ENCODE results near the gene TDRD9.

TDRD9 gene

DNA sequence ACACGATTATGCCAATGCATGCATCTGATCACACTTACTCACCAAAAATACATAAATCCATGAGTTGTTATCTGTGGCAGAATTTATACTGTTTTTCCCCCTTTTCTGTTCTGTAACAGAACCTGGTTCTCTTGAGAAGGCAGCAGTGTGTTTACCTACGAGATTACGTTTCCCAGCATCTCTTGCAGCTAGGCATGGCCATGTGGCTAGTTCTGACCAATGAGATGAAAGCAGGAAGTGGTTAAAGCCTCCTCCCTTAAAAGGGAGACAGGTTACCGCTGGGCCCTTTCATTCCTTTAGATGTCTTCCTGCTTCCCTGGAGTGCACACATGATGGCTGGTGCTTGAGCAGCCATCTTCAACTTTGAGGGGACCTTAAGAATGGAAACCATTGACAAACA, 145.5 kb downstream of the TDRD9 start:
- no peak overlapping the region for H3K9ac ChIP-seq (ENCODE audit: low read length in 2 of 2)
- peaks cover 6% of the 10 kb centered on the region in 2 donors for H3K9me3 ChIP-seq (ENCODE audit: control insufficient read depth in 2 of 2, low read length in 2 of 2)
- no peaks in the 10 kb centered on the region for H3K36me3 ChIP-seq (ENCODE audit: control insufficient read depth in 2 of 2, insufficient read depth in 2 of 2, low read length in 2 of 2)
- no peaks in the 10 kb centered on the region for H3K4me1 ChIP-seq (ENCODE audit: control insufficient read depth, insufficient read depth, low read length)
- H3K27me3 ChIP-seq (ENCODE audit: control insufficient read depth in 1 of 2, insufficient read depth in 2 of 2, low read length in 2 of 2), result peaks cover 4 to 5% of the 10 kb centered on the region in 2 donors
- H3K27ac ChIP-seq (ENCODE audit: low read length), result no peak overlapping the region
- H3K4me3 ChIP-seq (ENCODE audit: low read length in 2 of 2), result no peak overlapping the region

DNA sequence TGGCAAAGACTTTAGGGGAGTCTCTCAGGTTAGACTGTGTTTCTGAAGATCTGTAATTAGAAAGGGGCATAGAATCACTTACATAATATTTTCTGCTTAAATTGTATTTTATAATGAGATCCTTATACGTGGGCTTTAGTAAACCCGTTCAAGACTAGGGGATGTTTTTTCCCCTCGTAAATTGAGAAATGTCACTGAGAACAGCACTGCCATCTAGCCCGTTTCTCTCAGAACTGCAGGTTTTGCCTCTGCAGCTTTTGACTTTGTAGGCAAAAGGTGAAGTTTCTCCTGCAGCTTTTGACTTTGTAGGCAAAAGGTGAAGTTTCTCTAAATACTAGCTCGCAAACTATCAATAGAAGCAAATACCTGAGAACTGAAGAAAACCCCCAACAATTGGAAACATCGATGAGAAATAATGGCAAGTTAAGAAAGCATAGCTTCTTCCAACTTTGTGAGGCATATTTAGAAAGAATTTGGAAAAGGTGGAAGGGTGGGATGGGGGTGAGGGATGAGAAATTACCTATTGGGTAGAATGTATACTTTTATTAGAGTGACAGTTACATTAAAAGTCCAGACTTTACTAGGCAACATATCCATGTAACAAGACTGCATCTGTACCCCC, 147.4 kb downstream of the TDRD9 start:
- H3K9ac ChIP-seq (ENCODE audit: low read length in 2 of 2), result no peak overlapping the region
- H3K4me3 ChIP-seq (ENCODE audit: low read length in 2 of 2), result no peak overlapping the region
- H3K9me3 ChIP-seq (ENCODE audit: control insufficient read depth in 2 of 2, low read length in 2 of 2), result peaks cover 6% of the 10 kb centered on the region in 2 donors
- no peak overlapping the region for H3K27ac ChIP-seq (ENCODE audit: low read length)
- no peaks in the 10 kb centered on the region for H3K4me1 ChIP-seq (ENCODE audit: control insufficient read depth, insufficient read depth, low read length)
- no peaks in the 10 kb centered on the region for H3K36me3 ChIP-seq (ENCODE audit: control insufficient read depth in 2 of 2, insufficient read depth in 2 of 2, low read length in 2 of 2)
- H3K27me3 ChIP-seq (ENCODE audit: control insufficient read depth in 1 of 2, insufficient read depth in 2 of 2, low read length in 2 of 2), result peaks cover 0 to 4% of the 10 kb centered on the region in 2 donors

DNA sequence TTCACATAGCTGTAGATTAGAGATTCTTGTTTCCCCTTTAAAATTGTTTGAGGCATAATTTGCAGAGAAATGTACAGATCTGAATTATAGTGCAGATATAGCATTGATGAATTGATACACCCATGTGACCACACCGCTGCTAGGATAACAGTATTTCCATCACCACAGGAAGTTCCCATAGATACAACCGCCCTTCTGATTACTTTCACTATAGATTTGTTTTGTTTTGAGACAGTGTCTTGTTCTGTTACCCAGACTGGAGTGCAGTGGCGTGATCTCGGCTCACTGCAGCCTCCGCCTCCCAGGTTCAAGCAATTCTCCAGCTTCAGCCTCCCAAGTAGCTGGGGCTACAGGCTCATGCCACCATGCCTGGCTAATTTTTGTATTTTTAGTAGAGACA, 148.5 kb downstream of the TDRD9 start:
- Histone ChIP-seq H3K4me1 (ENCODE audit: control insufficient read depth, insufficient read depth, low read length) (no peaks in the 10 kb centered on the region), H3K4me3 (ENCODE audit: low read length in 2 of 2) (no peak overlapping the region), H3K9ac (ENCODE audit: low read length in 2 of 2) (no peak overlapping the region), H3K36me3 (ENCODE audit: control insufficient read depth in 2 of 2, insufficient read depth in 2 of 2, low read length in 2 of 2) (no peaks in the 10 kb centered on the region), H3K27ac (ENCODE audit: low read length) (no peak overlapping the region), H3K9me3 (ENCODE audit: control insufficient read depth in 2 of 2, low read length in 2 of 2) (peaks cover 6% of the 10 kb centered on the region in 2 donors), H3K27me3 (ENCODE audit: control insufficient read depth in 1 of 2, insufficient read depth in 2 of 2, low read length in 2 of 2) (peaks cover 0 to 4% of the 10 kb centered on the region in 2 donors)

DNA sequence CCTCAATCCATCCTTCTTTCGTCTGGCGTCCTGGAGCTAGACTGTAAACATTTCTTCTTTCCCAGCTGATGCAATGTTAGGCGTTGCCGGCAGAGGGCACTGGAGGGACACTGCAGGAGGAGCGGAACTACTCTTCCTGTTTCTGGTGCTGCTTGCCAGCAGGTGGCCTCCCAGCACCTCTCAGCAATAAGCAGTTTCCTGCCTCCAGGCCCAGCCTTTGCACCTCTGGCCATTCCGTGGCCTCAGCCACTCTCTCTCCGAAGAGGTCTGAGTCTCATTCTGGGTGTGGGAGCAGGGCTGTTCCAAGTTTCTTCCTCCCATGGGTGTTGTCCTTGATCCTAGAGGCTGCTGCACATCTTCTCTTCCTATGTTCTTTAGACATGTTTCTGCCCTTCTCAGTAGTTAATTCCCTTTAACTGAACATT, 149.8 kb downstream of the TDRD9 start:
- H3K9ac ChIP-seq (ENCODE audit: low read length in 2 of 2), result no peak overlapping the region

DNA sequence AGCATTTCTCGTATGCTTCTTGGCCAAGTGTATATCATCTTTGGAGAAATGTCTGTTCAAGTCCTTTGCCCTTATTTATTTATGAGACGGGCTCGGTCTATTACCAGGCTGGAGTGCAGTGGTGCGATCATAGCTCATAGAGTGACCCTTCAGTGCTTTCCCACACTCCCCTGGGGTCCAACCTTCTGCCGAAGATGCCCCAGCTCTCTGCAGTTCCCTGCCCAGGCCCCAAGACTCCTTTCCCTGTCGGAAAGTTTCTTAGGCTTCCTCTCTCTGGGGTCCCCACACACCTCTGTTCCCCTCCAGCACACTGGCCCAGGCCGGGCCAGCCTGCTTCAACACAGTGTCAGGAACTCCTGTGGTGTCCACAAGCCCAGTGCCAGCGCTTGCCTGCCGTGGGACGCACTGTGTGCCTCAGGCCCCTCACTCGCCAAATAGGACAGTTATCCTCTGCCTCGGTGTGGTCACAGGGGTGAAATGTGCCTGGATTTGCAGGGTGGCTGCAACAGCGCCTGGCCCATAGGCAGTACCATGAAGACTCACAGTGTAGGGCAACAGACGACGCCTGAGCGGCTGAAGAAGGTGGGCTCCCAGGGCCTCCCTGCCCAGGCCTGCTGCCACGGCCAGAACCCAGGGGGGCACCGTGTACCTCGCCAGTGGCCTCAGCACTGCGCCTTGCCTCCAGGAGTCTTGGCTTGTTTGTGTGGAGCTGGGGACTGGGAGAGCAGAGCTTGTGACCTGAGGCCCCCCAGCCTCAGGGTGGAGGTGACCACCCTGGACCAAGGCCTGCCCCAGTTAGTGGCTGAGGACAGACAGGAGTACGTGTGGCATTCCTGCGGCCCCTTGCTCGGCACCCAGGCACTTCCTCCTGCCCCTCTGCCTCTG, 152.4 kb downstream of the TDRD9 start:
- Histone ChIP-seq H3K27me3 (ENCODE audit: control insufficient read depth in 1 of 2, insufficient read depth in 2 of 2, low read length in 2 of 2) (peaks cover 15 to 18% of the 10 kb centered on the region in 2 donors), H3K9me3 (ENCODE audit: control insufficient read depth in 2 of 2, low read length in 2 of 2) (no peaks in the 10 kb centered on the region), H3K4me3 (ENCODE audit: low read length in 2 of 2) (no peak overlapping the region), H3K36me3 (ENCODE audit: control insufficient read depth in 2 of 2, insufficient read depth in 2 of 2, low read length in 2 of 2) (no peaks in the 10 kb centered on the region), H3K9ac (ENCODE audit: low read length in 2 of 2) (no peak overlapping the region), H3K4me1 (ENCODE audit: control insufficient read depth, insufficient read depth, low read length) (no peaks in the 10 kb centered on the region), H3K27ac (ENCODE audit: low read length) (no peak overlapping the region)

More for the DNA sequence above, 149.8 kb downstream of the TDRD9 start:
- Histone ChIP-seq H3K4me1 (ENCODE audit: control insufficient read depth, insufficient read depth, low read length) (no peaks in the 10 kb centered on the region), H3K27me3 (ENCODE audit: control insufficient read depth in 1 of 2, insufficient read depth in 2 of 2, low read length in 2 of 2) (peaks cover 8% of the 10 kb centered on the region in 2 donors), H3K9me3 (ENCODE audit: control insufficient read depth in 2 of 2, low read length in 2 of 2) (peaks cover 6% of the 10 kb centered on the region in 2 donors), H3K36me3 (ENCODE audit: control insufficient read depth in 2 of 2, insufficient read depth in 2 of 2, low read length in 2 of 2) (no peaks in the 10 kb centered on the region), H3K27ac (ENCODE audit: low read length) (no peak overlapping the region), H3K4me3 (ENCODE audit: low read length in 2 of 2) (no peak overlapping the region)

DNA sequence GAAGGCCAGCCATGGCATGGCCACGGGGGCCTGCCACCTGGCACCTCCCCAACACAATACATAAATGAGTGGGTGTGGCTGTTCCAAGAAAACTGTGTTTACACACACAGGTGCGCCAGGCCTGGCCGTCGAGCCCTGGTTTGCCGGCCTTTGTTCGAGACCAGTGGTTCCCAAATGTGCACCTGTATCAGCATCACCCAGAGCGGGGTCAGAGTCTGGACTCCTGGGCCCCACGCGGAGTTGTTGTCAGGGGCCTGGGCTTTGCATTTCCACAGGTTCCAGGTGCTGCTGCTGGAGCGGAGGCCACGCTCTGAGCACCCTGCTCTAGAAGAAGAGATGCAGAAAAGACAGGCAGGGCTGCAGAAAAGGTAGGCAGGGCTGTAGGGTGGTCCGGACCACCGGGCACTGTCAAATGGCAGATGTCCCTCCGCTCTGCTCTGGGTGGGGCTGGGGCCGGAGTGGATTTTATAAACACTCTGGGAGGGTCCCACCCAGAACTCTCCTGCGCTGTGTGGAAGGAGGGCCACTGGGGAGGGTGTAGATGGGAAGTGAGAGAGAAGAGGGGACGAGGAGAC, 153.1 kb downstream of the TDRD9 start:
- H3K27me3 ChIP-seq (ENCODE audit: control insufficient read depth in 1 of 2, insufficient read depth in 2 of 2, low read length in 2 of 2), result peaks cover 21 to 25% of the 10 kb centered on the region in 2 donors
- H3K27ac ChIP-seq (ENCODE audit: low read length), result no peak overlapping the region
- no peak overlapping the region for H3K9ac ChIP-seq (ENCODE audit: low read length in 2 of 2)
- no peaks in the 10 kb centered on the region for H3K9me3 ChIP-seq (ENCODE audit: control insufficient read depth in 2 of 2, low read length in 2 of 2)
- H3K4me1 ChIP-seq (ENCODE audit: control insufficient read depth, insufficient read depth, low read length), result no peaks in the 10 kb centered on the region
- no peak overlapping the region for H3K4me3 ChIP-seq (ENCODE audit: low read length in 2 of 2)
- H3K36me3 ChIP-seq (ENCODE audit: control insufficient read depth in 2 of 2, insufficient read depth in 2 of 2, low read length in 2 of 2), result no peaks in the 10 kb centered on the region

DNA sequence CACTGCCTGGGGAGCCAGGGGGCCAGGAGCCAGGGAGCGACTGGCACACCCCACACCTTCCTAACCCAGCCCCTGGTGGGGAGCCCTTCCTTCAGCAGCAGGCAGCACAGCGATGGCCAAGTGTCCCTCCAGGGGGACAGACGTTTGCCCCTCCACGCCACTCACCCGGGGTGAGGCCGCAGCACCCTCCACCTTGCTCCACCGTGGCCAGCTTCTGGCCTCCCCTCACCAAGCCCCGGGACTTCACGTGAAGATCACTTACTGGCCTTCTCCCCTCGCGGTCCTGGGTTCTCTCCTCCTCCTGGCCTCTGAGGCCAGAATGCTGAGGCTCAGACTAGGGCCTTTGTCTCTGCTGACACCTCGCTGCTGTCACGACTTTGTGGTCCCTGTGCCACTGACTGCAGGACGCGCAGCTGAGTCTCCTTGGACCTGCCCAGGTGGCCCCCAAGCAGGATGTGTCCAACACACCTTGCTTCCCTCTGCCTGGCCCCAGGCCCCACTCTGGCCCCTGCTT, 153.8 kb downstream of the TDRD9 start:
- Histone ChIP-seq H3K27me3 (ENCODE audit: control insufficient read depth in 1 of 2, insufficient read depth in 2 of 2, low read length in 2 of 2) (peaks cover 23 to 28% of the 10 kb centered on the region in 2 donors), H3K36me3 (ENCODE audit: control insufficient read depth in 2 of 2, insufficient read depth in 2 of 2, low read length in 2 of 2) (no peaks in the 10 kb centered on the region), H3K9me3 (ENCODE audit: control insufficient read depth in 2 of 2, low read length in 2 of 2) (no peaks in the 10 kb centered on the region), H3K4me1 (ENCODE audit: control insufficient read depth, insufficient read depth, low read length) (no peaks in the 10 kb centered on the region), H3K9ac (ENCODE audit: low read length in 2 of 2) (no peak overlapping the region), H3K27ac (ENCODE audit: low read length) (no peak overlapping the region), H3K4me3 (ENCODE audit: low read length in 2 of 2) (no peak overlapping the region)

DNA sequence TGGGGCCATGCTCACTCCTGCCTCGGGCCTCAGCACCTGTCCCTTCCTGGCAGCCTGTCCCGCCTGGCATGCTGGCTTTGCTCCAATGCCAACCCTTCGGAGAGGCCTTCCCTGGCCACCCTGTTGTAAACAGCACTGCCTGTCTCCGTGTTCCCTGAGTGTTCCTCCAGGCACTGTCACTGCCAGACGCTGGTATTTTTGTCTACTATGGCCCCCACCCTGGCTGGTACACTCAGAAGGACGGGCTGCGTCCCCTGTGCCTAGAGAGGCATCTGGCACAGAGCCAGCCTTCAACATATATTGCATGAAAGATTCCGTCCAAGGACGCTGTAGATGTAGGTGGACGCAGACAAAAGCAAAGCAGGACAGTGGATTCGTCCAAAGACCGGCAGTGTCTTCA, 154.6 kb downstream of the TDRD9 start:
- no peak overlapping the region for H3K9ac ChIP-seq (ENCODE audit: low read length in 2 of 2)
- no peaks in the 10 kb centered on the region for H3K4me1 ChIP-seq (ENCODE audit: control insufficient read depth, insufficient read depth, low read length)

DNA sequence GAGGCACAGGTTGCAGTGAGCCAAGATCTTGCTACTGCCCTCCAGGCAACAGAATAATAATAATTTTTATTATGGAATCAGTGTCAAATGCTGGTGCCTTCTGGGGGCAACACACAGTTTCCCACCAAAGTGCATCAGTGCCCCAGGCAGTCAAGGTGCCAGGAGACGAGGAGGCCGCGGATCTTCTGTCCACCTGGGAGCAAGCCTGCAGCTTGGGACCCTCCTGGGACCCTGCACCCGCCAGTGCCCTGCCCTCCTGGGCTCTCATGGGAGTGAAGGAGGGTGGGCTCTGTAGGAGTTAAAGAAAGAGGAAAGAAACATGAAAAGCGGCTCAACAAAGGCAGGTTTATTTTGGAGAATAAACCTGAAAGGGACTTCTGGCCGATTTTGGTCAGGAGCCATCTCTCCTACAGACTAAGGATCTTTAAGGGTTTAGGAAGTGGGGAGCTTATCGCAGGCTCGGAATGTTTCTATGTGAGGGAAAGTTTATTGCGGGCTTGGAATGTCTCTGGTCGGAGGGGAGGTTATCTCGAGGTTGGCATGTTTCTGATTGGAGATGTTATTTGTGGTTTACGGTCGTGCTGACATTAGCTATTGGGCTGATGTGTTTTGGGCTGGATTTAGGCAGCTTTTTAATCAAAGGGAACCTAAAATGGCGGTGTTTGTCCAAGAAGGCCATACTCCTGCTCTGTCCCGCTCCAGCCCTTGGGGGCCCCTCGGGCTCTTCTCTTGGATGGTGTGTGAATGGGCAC, 156.2 kb downstream of the TDRD9 start:
- H3K27me3 ChIP-seq (ENCODE audit: control insufficient read depth in 1 of 2, insufficient read depth in 2 of 2, low read length in 2 of 2), result peaks cover 27 to 28% of the 10 kb centered on the region in 2 donors
- H3K9me3 ChIP-seq (ENCODE audit: control insufficient read depth in 2 of 2, low read length in 2 of 2), result no peaks in the 10 kb centered on the region
- H3K4me3 ChIP-seq (ENCODE audit: low read length in 2 of 2), result no peak overlapping the region
- H3K4me1 ChIP-seq (ENCODE audit: control insufficient read depth, insufficient read depth, low read length), result no peaks in the 10 kb centered on the region
- no peaks in the 10 kb centered on the region for H3K36me3 ChIP-seq (ENCODE audit: control insufficient read depth in 2 of 2, insufficient read depth in 2 of 2, low read length in 2 of 2)
- no peak overlapping the region for H3K9ac ChIP-seq (ENCODE audit: low read length in 2 of 2)
- H3K27ac ChIP-seq (ENCODE audit: low read length), result no peak overlapping the region

More for the DNA sequence above, 154.6 kb downstream of the TDRD9 start:
- Histone ChIP-seq H3K9me3 (ENCODE audit: control insufficient read depth in 2 of 2, low read length in 2 of 2) (no peaks in the 10 kb centered on the region), H3K4me3 (ENCODE audit: low read length in 2 of 2) (no peak overlapping the region), H3K36me3 (ENCODE audit: control insufficient read depth in 2 of 2, insufficient read depth in 2 of 2, low read length in 2 of 2) (no peaks in the 10 kb centered on the region), H3K27ac (ENCODE audit: low read length) (no peak overlapping the region), H3K27me3 (ENCODE audit: control insufficient read depth in 1 of 2, insufficient read depth in 2 of 2, low read length in 2 of 2) (peaks cover 26 to 28% of the 10 kb centered on the region in 2 donors)

All from stomach smooth muscle (tissue), 2 donors.